GM18868 (cell line): ENCODE results near the gene CARD11.
"Not testable (repeated sequence)": the region's sequence is repeated elsewhere in the genome, so short reads cannot be mapped to it uniquely, and the experiment has no call there.

Experiments used
- ATAC-seq: cut with Tn5 transposase; IDR thresholded peaks from one replicate; pipeline ENCODE4 v1.9.1; 2021; ENCODE audit warnings: mild to moderate bottlenecking, moderate library complexity; ENCODE audit not compliant: unreplicated experiment

CARD11 gene

DNA sequence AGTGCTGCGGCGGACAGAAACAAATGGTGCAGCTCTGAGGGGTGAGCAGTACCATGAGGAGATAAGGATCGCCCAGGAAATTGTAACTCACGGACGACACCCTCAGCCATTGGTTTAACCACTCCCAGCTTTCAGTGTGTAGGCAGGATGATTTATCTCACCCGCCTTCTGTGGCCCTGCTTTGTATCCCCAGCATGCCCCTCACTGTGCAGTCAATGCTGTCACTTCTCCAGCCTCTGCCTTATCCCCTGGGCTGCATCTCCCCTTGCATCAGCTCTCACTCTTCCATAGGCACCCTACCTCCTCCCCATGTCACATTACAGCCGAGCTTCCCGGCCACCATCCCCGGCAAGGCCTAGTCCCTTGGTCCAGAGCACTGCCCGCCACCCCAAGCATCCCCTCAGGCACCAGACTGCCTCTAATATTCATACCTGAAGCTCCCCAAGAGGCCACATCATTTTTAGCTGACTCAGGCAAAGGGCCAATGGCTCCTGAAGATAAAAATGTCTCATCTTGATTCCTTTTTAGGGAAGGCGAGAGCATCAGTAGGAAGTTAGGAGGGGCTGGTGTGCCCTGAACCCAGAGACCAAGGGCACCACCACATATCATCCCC, 77.1 kb downstream of the CARD11 start:
- no peak for ATAC-seq

DNA sequence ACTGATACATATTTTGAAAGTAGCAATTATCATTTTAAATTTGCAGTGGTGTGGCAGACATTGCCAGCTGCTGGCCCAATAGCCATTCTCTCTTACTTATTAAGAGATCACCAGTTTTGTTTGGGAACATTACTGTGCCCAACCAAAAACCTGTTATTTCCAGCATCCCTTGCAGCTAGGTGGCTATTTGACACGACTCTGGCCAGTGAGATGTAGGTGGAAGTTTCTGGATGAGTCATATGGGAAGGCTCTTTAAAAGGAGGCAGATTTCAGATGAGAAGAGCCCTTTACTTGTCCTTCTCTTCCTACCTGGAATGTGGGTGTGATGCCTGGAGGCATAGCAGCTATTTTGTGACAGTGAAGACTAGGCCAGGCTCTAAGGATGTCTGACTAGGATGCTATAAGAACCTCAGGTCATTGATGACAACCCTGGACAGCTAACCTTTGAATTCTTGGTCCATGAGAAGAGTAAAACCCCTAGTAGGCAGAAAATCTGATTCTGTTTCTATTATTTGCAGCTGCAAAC, 77.9 kb downstream of the CARD11 start:
- no peak for ATAC-seq

DNA sequence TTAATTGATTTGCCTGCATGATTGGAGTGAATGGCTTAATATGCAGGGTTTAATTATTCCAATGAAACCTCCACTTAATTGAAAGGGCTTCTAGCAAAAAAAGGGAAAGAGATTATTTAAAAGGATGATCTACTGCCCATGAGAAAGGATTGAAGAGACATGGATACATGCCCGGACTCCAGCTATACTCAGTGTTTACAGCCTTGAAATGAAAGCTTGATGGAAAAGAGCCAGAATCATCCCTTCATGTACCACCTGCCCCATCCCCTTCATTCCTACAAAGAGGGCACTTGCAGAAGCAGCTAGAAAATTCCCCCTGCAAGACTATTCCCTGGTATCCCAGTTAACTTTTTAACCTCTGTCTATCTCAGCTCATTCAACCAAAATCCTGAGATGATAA, 78.4 kb downstream of the CARD11 start:
- ATAC-seq: no peak

DNA sequence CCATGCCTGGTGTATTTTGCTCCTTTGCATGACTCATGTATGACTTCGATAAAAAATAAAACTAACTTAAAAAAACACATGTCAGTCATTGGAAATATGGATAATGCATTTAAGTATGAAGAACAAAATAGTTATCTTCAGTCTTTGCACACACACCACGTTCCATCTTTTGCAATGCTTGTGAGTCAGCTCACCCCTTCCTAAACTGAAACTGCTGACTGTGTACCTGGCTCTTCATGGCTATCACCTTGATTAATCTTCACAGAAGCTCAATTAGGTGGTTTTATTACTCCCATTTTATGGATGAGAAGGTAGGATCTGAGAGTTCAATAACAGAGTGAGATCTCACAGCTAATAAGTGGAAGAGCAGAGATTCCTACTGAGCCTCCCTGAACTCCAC, 79.5 kb downstream of the CARD11 start:
- ATAC-seq: no peak

DNA sequence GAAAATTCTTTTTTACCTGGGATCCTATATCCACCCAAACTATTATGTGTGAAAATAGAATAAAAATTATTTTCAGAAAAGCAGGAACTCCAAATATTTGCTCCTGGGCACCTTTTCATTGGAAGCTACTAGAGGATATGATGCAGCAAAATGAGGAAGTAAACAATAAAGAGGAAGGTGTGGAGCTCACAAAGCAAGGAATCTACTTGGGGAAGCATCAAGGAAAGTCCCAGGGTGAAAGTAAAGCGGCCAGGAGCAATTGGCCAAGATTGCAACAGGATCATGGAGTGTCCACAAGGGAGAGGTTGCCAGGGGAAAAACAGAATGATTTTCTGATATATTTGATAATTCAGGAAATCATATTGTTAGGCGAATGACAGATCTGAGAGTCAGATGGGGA, 80.8 kb downstream of the CARD11 start:
- ATAC-seq: no peak

DNA sequence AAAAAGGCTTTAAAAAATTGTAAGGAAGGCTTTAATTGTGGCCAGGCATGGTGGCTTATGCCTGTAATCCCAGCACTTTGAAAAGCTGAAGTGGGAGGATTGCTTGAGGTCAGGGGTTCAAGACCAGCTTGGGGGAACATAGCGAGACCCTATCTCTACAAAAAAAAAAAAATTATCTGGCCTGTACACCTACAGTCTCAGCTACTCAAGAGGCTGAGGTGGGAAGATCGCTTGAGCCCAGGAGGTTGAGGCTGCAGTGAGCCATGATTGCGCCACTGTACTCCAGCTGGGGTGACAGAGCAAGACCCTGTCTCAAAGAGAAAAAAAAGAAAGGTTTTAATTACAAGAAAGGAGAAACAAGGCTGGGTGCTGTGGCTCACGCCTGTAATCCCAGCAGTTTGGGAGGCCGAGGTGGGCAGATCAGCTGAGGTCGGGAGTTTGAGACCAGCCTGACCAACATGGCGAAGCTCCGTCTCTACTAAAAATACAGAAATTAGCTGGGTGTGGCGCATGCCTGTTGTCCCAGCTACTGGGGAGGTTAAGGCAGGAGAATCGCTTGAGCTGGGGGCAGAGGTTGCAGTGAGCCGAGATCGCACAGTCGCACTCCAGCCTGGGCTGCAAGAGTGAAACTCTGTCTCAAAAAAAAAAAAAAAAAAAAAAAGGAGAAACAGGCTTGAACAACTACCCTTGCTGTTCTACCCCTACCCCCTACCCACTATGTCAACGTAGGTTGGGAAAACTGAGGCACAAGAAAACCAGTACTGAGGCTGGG, 83.7 kb downstream of the CARD11 start:
- ATAC-seq: no peak

DNA sequence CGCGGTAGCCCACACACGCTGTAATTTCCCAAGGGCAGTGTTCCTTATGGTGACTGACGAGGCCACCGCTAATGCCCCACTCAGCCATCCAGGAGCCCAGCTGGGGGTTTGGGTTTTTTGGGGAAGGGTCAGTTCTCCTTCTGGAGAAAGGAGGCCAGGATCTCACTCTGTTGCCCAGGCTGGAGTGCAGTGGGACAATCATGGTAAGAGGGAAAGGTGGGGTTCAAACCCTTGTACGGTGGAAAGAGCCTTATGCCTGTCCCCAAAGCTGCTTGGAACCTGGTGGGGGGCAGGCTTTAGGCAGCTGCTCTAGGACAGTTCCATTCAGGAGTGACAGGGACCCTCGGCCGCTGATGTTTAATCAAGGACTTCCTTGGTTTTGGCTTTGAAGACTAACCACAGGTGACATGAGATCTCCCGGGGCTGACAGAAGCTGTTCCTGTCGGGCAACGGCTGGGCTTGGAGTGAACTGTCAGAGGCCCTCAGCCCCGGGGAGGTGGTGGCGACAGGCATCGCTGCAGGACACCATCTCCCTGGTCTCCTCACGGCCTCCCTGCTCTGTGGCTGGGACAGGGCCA, 84.5 kb downstream of the CARD11 start:
- ATAC-seq: no peak

DNA sequence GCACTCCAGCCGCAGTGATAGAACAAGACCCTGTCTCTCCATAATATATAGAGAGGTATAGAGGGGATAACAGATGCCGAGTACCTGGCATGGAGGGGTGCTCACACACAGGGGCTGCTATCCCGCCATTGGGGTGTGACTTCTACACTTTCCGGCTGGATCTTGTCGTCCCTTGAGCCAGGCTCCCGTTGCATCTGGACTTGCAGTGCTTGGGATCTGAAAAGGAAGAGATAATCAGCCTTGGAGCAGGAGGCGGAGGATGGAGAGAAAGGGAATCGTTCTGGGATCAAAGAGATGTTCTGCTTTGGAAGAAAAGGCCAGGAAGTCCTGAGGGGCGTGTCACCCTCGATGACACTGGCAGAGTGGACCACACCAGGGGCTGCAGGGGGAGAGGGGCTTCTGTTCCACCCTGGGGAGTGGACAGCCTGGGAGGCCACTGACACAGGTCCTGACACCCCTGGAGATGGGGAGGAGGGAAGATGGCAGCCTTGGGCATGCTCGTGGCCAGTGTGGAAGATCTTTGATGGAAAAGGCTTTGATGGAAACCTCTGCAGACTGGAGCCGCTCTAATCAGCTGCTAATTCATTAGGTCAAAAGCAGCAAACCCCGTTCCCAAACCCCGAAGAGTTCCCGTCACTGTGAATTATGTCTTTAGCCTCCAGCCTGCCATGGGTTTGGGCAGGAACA, 85.1 kb downstream of the CARD11 start:
- ATAC-seq: no peak

DNA sequence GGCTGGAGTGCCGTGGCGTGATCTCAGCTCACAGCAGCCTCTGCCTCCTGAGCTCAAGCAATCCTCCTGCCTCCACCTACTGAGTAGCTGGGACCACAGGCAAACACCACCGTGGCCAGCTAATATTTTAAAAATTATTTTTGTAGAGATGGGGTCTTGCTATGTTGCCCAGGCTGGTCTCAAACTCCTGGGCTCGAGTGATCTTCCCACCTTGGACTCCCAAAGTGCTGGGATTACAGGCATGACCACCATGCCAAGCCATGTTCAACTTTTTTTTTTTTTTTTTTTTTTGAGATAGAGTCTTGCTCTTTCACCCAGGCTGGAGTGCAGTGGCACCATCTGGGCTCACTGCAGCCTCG, 86.3 kb downstream of the CARD11 start:
- not testable (repeated sequence) for ATAC-seq

DNA sequence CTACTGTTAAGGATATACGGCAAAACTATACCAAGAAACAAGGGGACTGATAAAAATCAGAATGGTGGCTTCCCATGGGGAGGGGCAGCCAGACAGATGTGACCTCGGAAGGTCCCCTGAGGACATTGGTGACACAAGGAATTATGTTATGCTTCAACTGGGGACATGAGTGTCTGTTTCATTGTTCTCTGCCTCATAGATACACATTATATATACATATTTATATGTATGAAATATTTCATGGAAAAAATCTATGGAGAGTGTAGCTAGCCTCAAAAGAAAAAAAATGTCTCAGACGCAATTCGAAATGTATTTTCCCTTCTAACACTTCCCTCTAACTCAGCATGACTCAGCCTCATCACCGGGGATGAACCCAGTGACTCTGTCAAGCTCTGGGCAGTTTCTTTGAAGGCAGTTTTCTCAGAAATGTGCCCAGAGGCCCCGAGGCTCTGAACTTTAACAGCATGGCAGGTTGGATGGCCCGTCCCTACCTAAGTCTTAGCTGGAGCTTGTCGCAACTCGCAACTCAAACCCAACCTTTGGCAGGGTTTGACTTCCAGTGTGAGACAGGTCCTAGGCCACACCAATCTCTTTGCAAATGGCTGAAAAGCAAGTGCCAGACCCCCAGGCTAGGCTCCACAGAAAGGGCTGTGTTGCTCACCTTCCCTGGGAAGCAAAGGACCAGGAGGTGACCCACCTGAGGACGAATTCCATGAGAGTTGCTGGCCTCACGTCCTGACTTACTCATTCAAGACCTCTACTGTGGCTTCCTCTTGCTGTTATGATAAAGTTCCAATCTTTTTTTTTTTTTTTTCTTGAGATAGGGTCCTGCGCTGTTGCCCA, 86.9 kb downstream of the CARD11 start:
- no peak for ATAC-seq

DNA sequence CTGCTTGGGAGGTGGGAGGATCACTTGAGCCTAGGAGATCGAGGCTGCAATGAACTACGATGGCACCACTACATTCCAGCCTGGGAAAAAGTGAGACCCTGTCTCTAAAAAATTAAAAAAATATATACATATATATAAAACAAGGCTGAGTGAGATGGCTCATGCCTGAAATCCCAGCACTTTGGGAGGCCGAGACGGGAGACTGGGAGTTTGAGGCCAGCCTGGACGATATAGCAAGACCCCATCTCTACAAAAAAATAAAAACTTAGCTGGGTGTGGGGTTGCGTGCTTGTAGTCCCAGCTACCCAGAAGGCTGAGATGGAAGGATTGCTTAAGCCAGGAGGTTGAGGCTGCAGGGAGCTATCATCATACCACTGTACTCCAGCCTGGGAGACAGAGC, 87.6 kb downstream of the CARD11 start:
- no peak for ATAC-seq

DNA sequence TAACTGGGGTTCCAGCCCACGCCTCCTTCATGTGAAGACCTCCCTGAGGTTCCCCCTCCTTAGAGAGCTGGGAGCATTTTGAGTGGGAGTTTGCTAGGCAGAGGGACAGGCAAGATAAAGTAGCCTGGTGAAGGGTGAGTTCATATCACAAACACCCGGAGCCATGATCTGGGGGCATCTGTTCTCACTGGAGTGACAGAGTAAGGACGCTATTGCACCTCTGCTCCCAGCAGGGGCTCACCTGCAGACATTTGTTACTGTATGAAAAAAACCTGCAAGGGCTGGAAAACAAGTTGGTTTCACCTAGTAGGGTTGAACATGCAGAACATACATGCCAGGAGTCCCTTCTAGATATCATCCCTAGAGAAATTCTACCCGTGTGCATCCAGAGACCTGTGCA, 88.4 kb downstream of the CARD11 start:
- no peak for ATAC-seq

DNA sequence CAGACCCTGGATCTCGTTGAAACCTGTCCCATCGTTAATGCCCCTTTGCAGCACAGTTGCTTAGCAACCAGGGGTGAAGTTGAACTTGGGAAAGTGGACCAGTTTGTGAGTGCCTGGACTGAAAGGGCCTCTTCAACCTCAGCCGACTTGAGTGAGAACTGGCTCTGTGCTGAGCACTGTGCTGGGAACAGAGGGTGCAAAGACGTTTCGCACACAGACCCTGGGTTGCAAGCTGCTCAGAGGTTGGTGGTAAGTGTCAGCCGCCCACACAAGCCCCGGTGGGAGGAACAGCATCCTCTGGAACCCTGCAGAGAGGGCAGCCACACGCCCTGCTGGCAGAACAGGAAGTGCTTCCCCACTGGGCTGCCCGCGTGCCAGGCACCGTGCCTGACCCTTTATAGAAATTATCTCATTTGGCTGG, 89.2 kb downstream of the CARD11 start:
- ATAC-seq: no peak

DNA sequence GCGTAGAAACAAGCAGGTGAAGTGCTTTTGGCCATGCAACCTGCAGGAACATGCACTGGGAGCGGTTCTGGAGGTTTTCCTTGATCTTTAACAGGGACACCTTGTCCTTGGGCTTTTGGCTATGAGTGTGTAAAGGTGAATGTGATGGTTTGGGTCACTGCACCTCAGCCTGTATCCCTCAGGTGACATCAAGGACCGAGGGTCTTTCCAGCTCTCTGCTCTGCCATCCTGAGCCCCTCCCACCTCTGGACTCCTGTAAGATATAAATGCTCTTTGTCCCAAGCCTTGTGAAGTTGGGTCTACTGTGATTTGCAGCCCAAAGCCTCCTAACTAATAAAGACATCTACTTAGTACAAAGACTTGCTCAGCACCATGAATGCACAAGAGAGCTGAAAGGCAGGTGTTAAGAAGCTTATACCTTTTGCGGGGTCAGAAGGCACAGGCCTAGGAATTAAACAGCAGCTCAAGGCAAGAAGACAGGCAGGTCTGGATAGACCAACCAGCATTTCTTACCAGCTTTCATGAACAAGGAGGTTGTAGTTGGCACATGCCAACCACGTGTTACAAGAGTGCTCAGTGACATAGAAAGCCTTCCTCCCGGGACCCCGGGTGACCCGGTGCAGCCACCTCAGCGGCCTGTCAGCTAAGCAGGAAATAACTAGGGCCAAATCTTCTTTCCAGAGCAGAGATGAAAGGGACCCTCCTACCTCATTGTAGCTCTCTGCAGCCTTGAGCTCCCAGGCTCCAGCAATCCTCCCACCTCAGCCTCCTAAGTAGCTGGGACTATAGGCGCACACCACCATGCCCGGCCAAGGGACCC, 89.9 kb downstream of the CARD11 start:
- no peak for ATAC-seq

DNA sequence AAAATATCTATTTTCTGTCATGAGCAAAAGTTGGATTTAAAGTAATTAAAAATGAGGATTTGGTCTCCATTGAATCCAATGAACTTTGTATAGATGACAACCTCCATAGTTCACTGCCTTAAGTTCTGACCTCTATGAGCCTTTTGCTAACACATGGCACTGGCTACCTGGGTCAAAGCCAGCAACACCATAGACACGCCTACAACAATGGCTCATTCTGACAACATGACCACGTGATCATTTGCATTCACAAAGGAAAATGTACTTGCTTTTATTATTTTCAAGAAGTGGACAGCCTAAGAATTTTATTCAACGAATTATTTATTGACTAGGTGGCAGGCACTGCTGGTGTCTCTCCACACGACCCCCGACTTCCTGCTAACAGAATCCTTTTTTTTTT, 90.6 kb downstream of the CARD11 start:
- ATAC-seq: no peak

DNA sequence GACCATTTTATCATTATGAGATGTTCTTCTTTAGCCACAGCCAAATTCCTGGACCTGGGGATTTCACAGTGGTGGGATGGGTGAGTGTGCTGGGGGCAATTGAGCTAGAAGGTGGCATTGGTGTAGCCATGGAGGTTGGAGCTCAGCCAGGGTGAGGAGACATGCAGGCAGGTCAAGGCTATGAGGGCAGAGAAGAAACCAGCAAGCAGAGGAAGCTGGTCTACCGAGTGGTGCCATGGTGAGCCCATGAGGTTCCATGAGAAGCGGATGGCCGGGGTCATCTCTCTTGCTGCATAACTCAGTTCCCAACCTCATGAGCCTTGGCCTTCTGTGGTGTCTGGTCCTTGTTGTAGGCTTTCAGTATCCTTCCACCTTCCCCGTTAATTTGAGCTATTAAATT, 91.4 kb downstream of the CARD11 start:
- ATAC-seq: no peak

DNA sequence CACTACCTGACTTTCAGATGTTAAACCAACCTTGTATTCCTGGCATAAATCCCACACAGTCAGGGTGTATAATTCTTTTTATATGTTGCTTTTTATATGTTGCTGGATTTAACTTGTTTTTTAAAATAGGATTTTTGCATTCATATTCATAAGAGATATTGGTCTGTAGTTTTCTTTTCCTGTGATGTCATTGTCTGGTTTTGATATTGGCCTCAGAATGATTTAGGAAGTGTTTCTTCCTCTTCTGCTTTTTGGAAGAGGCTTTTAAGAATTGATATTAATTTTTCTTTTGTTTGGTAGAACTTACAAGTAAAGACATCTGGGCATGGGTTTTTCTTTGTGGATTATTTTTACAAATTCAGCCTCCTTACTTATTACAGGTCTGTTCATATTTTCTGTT, 93.1 kb downstream of the CARD11 start:
- ATAC-seq: no peak

DNA sequence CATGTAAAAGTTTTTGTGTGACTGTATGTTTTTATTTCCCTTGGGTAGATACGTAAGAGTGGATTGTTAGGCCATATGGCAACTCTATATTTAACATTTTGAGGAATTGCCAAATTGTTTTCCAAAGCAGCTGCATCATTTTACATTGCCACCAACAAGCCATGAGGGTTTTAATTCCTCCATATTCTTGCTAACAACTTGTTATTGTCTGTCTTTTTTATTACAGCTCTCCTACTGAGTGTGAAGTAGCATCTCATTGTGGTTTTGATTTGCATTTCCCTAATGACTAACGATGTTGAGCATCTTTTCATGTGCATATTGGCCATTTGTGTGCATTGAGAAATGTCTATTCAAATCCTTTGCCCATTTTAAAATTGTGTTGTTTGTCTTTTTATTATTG, 94.9 kb downstream of the CARD11 start:
- ATAC-seq: no peak

DNA sequence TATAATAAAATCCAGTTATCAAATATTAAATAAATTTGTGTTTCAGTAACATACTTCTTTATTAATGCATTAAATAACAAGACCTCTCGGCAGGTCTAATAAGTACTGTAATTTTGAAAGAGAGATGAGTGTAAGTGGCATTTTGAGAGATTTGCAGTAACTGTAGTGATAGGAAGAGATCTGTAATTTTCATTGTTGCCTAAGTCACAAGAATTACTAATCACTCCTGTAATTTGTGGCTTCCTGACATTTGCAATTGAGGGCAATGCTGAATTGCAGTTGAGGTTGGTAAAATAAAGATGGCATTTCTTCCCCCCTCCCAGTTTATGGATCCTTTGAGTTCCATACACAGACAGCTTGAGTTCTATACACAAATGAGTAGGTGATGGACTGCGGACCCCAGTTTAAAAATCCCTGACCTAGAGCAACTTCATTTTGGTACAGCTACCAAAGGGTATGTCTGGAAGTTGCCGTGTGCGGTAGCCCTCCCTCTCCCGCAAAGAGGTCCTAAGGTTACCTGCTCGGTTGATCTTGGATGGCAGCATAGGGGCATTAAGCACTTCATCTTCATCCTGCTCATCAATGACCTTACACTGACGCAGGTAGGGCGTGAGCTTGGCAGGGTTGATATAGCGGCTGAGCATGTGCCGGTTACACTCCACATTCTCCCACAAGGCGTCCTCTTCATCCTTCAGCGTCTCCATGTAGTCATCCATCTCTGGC, 96.4 kb downstream of the CARD11 start:
- no peak for ATAC-seq
